ENCODE results near the gene CPM. TPM values are rescaled to one million over a fixed set of nuclear protein-coding genes. Genes with fewer than 3 reads are reported as not detected.

The CPM gene
- total and polyA plus RNA-seq, 9 donors: 21.3 to 64.6 (median 37.9) TPM

- peaks cover 1% of the 10 kb centered on the region for H3K4me1 ChIP-seq (ENCODE audit: insufficient read depth)
- no peak for TF ChIP-seq CTCF (IDR thresholded peaks at IDR 0.05)
- TF ChIP-seq POLR2A (IDR thresholded peaks at IDR 0.05): no peak
- no peak for TF ChIP-seq EP300 (IDR thresholded peaks at IDR 0.05)
- H3K36me3 ChIP-seq: no peaks in the 10 kb centered on the region
- H3K4me3 ChIP-seq: no peak overlapping the region
- no peaks in the 10 kb centered on the region for H3K27me3 ChIP-seq
- intact Hi-C loops (cut with DNase I): no loop called here
- no peak overlapping the region for H3K27ac ChIP-seq
- 79 to 85% (median 82%) methylated on average over 6 of the region's 6 CpGs for WGBS, 3 donors
- H3K9me3 ChIP-seq: no peaks in the 10 kb centered on the region
- DNase-seq: no peak
These were observed 61.0 kb downstream of the CPM start for GRCh38 chr12:68871921-68872320.

DNA sequence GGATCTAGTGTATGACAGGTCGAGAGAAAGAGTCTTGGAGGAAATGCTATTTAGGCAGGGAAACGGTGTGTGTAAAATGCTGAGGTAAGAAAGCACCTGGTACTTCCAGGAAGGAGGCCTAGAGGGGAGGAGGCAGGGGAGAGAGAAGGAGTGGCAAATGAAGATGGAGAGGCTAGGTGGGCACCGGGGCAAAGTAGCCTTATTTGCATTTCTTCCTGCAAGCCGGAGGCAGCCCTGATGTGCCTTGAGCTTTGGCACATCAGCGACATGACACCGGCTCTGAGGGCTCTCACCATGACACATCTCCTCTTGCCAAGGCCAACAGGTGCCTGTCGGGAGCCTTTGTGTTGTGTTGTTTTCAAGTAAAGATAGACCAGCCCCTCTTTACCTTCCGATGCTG is 61.6 kb downstream of the CPM start:
- H3K4me3 ChIP-seq: no peak overlapping the region
- TF ChIP-seq CTCF (IDR thresholded peaks at IDR 0.05): no peak
- no peak for TF ChIP-seq POLR2A (IDR thresholded peaks at IDR 0.05)
- no peak for TF ChIP-seq EP300 (IDR thresholded peaks at IDR 0.05)
- intact Hi-C loops (cut with DNase I): no loop called here

GRCh38 chr12:68870443-68870842 is 62.5 kb downstream of the CPM start:
- DNase-seq: no peak
- TF ChIP-seq POLR2A (IDR thresholded peaks at IDR 0.05) (no peak), EP300 (IDR thresholded peaks at IDR 0.05) (no peak), CTCF (IDR thresholded peaks at IDR 0.05) (no peak)
- no peaks in the 10 kb centered on the region for H3K36me3 ChIP-seq
- no peak overlapping the region for H3K4me3 ChIP-seq
- no peaks in the 10 kb centered on the region for H3K9me3 ChIP-seq
- H3K4me1 ChIP-seq (ENCODE audit: insufficient read depth): peaks cover 1% of the 10 kb centered on the region
- WGBS, 3 donors: 82 to 89% (median 88%) methylated on average over 6 of the region's 6 CpGs
- no peaks in the 10 kb centered on the region for H3K27me3 ChIP-seq
- intact Hi-C loops (cut with DNase I): no loop called here
- no peak overlapping the region for H3K27ac ChIP-seq

More for the DNA sequence above, 61.6 kb downstream of the CPM start:
- H3K9me3 ChIP-seq: no peaks in the 10 kb centered on the region
- no peak for DNase-seq
- peaks cover 1% of the 10 kb centered on the region for H3K4me1 ChIP-seq (ENCODE audit: insufficient read depth)
- WGBS, 3 donors: 76 to 86% (median 85%) methylated on average over 8 of the region's 8 CpGs
- H3K27me3 ChIP-seq: no peaks in the 10 kb centered on the region
- H3K27ac ChIP-seq: no peak overlapping the region
- H3K36me3 ChIP-seq: no peaks in the 10 kb centered on the region

DNA sequence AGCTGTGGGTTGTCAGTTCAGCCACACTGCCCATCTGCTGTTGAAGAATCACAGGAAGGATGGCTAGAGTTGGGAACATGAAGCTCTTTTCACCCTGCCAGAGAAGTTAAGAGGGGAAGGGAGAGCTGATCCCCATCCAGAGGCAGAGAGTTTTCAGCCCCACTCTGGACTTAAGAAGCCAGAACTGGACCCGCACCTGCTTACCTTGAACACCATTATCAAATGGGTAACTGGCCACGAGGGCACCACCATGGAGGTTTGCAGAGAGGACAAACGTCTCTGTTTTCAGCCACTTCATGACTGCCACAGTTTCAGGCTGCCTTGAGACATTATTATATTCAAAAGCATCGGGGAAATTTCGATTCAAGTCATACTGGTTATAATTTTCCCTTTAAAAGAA is 63.0 kb downstream of the CPM start:
- 86 to 91% (median 89%) methylated on average over 5 of the region's 5 CpGs for WGBS, 3 donors
- TF ChIP-seq EP300 (IDR thresholded peaks at IDR 0.05) (no peak), CTCF (IDR thresholded peaks at IDR 0.05) (no peak), POLR2A (IDR thresholded peaks at IDR 0.05) (no peak)
- H3K27ac ChIP-seq: no peak overlapping the region
- intact Hi-C loops (cut with DNase I): no loop called here
- H3K36me3 ChIP-seq: no peaks in the 10 kb centered on the region
- H3K27me3 ChIP-seq: no peaks in the 10 kb centered on the region
- no peak overlapping the region for H3K4me3 ChIP-seq
- no peak for DNase-seq
- H3K4me1 ChIP-seq (ENCODE audit: insufficient read depth): peaks cover 1% of the 10 kb centered on the region
- no peaks in the 10 kb centered on the region for H3K9me3 ChIP-seq
